Activated CD4-positive, CD25-positive, alpha-beta regulatory T cell treated with anti-CD3 and anti-CD28 coated beads, Interleukin-2, amount 50 U/mL, for 24 hours (primary cell): ENCODE results near the gene CLDN7.

Source experiments
- ATAC-seq, 2 donors: fragments of 150-1000 bp; cut with Tn5 transposase; one replicate each; pipeline ENCODE4 v1.10.0; 2021; ENCODE audit warnings: mild to moderate bottlenecking in 1 of 2, moderate library complexity in 1 of 2

Gene CLDN7

DNA sequence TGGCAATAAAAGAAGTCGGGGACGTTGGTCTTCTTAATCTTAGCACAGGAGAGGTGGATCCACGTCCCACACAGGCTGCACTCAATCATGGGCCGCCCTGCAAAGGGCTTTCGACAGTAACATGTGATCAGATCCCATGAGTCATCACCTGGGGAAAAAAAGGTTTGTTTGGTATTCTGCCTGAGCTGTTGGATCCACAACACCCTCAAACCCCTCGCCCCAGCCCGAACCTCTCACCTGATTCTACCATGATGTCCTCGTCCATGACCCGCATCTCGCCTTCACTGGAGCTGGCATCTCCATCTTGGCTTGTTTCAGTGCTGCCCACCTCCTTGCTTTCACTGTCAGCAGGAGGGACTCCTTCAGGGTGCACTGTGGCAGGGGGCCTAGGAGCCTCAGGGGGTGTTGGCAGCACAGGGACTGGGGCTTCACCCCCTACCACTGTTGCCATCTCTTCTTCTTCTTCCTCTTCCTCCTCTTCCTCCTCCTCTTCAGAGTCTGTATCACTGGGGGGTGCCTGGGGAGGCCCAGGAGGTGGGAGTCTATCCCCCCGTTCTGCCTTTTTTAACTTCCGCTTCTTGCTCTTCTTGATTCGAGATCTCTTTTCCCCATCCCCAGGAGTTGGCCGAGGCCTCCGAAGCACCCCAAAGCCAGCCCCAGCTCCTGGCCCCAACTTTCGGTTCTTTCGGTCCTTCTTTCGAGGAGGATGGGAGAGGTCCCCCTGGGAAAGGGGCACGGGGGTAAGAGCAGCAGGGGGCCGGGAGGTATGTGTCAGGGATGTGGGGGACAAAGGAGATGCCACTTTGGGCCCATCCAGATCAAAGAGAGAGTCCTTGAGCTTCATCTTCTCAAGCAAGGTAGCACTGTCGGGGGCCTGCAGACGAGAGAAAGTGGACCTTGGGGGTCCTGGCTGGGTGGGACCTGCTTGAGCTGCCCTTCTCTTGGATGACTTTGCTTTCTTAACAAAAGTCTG is 26.3 kb downstream of the CLDN7 start:
- no peak for ATAC-seq

DNA sequence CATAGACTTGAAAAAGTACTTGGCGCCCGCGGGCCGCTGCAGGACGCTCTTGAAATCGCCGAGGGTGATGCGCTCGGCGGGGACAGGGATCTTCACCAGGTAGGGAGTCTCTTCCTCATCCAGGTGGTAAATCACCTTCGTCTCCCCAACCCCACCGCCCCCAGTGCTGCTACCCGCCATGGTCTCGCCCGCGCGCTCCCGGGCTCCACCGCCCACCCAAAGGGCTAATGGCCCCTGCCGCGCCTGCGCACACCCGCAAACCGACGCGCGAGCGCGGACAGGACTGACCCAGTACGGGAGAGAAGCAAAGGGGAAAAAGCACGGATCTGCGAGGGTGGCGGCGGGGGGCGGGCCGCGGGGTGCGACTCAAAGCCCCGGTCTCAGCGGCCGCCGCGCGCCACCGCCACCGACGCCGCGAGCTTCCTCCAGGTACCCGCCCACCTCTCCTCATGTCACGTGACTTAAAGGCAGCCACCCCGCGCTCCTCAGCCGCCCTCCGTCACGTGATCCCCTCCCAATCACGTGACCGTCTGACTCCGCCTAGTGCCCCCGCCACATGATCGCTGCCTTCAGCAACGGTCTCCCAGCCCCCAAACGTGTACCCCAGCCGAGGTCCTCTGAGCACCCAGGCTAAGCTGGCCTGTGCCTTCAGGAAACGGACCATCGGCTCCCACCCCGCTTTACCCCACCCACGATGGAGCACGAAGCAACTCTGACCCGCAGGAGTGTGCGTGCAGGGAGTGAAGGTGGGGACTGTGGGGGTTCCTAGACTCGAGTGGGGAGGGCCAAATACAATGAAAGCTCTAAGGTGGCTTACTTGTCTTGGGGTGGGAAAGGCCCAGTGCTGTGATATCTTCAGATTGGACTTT is 28.0 kb downstream of the CLDN7 start, which contains the start of gene DVL2:
Gene DVL2 (minus strand): TSS at position 435 of the 869 bp plus-strand sequence. CDS start 255 bp downstream, at position 180.
- ATAC-seq: peak; percentile 52 to 55

DNA sequence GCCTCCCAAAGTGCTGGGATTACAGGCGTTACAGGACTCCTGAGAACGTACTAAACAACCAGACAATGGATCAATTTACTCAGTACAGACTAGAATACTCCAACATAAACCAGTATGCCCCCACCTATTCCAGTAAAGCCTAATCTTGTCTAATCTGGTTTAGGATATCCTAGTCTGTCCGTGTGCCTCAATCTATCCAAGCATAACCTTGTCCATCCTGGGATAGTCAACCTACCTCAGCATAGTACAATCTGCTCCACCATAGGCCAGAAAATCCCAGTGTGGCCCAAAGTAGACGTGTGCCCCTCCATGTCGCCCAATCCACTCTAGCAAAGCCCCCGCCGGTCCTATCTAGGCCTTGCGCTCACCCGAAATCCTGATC is 28.6 kb downstream of the CLDN7 start:
- ATAC-seq: peak in 1 of 2 donors; percentile 1

DNA sequence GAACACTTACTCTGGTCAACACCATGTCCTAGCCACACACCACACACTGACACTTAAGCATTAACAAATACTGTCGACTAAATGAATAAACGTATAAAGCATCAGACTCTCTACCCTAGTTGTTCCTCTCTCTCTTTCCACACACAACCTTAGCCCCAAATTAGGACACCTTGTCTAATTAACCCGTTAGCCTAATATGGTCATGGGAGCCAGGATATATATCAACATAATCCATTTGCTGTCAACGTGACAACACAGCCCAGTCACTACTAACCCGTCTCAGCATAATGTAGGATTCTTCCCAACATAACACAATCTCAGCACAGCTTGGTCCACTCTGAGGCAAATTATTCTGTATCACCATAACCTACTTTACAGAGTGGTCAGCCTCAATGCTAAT is 30.2 kb downstream of the CLDN7 start:
- no peak for ATAC-seq

DNA sequence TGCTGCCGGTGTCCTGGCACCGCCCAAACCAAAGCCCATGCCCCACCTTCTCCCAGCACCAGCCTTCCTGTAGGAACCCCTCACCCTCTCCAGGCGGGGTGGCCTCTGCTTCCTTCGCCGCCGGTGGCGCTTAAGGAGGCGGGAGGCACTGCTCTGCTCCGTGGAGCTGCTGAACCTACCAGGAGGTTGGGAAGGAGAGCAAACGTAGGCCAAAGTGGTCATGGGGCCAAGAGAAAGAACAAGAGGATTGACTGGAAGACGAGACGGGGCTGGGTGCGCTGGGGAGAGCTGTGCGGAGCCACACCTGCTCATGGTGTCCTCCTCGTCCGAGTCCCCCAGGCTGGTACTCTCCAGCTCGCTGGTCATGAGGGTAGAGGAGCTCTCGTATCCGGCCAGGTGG is 32.8 kb downstream of the CLDN7 start:
- no peak for ATAC-seq

DNA sequence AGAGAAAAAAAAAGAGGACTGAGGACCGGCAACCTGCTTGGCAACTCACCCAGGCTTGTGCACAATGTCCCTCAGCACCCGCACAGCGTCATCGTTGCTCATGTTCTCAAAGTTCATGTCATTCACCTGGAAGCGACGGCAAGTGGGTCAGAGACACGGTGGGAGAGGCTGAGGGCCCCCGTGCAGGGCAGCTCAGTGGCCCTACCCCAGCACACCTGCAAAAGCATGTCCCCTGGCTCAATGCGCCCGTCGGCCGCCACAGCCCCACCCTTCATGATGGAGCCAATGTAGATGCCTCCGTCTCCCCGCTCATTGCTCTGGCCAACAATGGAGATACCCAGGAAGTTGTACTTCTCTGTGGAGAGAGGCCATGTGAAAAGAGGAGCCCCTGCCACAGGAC is 33.4 kb downstream of the CLDN7 start:
- ATAC-seq: no peak

DNA sequence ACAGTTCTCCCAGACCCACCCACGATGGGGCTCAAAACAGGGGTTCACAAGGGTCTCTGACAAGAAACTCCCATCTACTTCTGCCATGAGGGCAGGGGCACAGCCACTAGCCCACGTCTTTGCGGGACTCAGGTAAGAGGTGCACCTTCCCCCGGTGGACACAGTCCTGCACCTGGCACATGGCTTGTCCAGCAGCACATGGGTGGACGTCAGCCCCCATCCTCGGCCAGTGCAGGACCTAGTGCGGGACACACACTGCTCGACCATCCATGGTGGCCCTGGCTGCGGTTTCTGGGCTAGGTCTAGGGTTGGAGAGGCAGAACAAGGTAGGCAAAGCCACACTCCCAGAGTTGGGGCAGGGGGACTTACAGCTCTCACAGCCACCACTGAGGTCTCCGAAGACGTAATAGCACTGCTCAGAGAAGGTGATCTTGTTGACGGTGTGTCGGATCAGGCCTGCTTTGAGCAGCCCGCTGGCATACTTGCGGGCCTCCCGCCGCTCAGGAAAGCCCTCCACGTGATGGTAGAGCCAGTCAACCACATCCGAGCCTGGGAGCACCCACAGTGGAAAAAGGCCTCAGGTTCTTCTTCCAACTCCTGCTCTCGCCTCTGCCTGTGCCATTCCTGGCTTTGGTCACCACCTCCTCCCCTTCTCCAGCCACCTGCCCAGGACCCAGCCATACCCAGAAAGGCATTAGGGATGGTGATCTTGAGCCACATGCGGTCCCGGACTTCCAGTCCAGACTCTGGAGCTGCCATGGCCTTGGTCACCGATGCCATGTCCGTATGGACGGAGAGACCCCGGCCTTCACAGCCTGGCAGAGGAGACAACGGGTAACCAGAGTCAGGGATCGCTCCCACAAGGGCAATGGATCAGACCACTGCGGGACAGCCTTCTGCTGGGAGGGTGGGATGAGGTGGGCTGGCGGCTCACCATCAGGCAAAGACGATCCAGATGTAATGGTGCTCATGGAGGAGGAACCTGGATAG is 35.3 kb downstream of the CLDN7 start:
- no peak for ATAC-seq

DNA sequence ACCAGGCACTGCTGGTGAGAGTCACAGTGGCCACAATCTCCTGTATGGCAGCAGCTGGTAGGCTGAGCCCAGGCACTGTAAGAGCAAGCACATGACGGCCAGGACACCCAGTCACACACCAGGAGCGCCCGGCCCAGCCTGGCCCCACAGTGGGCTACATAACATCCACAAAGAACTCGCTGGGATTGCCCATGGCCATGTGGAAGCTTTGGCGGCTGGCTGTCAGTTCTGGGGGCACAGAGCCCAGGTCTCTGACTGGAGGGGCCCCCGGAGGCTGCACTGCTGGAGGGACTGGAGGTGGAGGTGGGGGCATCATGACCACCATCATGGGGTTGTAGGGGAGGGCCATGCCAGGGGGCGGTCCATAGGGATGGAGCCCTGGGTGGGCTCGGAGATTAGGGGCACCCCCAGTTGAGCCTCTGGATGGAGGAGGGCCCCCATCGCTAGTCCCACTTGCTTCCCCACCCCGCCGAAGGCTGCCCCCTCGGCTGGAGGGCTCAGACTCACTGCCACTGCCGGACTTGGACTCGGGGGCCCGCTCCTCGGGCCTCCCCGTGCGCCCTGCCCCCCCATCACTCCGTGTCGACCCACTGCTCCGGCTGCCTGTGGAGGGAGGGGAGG is 36.5 kb downstream of the CLDN7 start:
- no peak for ATAC-seq

DNA sequence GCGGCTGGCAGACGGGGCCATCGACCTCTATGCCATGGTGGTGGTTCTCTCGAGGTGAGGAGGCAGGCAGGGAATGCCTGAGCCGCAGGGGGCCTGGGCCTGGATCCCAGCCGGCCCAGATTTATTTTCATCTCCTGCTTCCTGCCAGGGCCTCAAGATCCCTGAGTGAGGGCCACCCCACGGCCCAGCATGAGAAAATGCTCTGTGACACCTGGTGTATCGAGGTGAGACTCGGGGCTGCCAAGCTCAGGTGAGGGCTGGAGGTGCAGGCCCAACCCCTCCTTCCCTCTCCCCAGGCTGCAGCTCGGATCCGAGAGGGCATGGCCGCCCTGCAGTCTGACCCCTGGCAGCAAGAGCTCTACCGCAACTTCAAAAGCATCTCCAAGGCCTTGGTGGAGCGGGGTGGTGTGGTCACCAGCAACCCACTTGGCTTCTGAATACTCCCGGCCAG is 37.6 kb downstream of the CLDN7 start:
- no peak for ATAC-seq

DNA sequence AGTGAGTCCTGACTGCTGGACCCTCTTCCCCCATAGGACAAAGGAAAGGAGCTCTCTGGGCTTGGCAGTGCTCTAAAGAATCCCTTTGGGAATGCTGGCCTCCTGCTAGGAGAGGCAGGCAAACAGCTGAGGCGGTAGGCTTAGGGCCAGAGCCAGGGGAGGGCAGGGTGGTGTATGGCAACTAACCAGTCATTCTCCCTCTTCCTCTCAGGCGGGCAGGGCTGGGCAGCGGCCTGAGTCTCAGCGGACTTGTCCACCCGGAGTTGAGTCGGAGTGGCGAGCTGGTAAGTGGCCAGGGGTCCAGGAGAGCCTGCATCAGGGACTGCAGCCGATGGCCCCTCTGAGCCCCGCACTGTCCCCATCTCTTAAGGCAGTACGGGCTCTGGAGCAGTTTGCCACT is 38.2 kb downstream of the CLDN7 start:
- no peak for ATAC-seq

DNA sequence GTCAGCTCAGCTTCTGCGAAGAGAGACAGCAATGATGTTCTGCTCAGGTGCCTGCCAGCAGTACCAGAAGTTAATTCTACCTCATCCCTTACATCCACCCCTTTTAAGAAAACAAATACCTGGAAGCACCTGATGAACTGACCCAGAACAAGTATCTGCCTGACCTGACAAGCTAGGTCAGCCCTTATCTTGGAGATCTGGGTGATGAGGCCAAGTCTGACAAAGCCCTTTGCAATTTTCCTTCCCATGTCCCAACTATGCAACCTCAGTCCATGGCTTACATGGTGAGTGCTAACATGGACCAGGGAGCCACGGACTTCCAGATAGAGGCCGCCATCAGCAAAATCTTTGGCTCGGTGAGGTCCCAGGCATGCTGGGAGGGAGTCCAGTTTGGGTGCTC is 38.9 kb downstream of the CLDN7 start:
- ATAC-seq: no peak

DNA sequence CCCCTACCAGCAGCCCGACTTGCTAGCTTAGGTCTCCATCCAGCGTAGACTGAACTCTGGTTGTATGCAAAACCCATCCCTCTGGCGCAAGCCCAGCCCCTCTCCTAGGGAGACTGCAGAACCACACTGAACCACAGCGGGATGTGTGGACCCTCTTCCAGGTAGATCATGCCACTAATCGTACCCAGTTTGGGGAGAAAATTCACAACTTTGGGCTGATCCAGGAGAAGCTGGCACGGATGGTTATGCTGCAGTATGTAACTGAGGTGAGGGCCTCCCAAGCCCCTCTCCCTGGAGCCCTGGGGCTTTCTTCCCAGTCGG is 39.3 kb downstream of the CLDN7 start:
- ATAC-seq: no peak

DNA sequence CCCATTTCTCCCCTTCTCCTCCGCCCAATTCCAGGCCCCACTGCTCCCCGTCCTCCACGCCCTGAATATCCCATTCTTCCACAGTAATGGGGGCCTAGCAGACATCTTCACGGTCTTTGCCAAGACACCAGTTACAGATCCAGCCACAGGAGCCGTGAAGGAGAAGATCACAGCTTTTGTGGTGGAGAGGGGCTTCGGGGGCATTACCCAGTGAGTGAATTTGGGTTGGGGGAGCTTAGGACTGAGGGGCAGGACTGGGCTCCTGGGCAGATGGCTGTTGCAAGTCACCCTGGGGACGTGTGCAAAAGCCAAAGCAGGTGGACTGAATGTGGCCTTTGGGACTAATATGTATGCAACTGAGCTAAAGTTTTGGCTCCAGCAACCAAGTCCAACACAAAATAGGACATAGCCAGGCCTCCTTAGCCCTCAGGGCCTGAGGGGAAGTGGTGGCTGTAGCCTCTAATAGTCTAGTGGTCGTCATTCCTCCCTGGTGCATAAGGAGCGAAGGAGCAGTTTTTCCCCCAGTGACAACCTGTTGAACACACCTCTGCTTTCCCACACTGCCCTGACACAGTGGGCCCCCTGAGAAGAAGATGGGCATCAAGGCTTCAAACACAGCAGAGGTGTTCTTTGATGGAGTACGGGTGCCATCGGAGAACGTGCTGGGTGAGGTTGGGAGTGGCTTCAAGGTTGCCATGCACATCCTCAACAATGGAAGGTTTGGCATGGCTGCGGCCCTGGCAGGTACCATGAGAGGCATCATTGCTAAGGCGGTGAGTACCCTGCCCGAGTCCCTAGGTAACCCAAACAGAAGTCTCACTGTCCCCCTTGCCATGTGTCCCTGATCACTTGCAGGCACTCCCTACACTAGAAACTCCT is 39.9 kb downstream of the CLDN7 start:
- no peak for ATAC-seq

DNA sequence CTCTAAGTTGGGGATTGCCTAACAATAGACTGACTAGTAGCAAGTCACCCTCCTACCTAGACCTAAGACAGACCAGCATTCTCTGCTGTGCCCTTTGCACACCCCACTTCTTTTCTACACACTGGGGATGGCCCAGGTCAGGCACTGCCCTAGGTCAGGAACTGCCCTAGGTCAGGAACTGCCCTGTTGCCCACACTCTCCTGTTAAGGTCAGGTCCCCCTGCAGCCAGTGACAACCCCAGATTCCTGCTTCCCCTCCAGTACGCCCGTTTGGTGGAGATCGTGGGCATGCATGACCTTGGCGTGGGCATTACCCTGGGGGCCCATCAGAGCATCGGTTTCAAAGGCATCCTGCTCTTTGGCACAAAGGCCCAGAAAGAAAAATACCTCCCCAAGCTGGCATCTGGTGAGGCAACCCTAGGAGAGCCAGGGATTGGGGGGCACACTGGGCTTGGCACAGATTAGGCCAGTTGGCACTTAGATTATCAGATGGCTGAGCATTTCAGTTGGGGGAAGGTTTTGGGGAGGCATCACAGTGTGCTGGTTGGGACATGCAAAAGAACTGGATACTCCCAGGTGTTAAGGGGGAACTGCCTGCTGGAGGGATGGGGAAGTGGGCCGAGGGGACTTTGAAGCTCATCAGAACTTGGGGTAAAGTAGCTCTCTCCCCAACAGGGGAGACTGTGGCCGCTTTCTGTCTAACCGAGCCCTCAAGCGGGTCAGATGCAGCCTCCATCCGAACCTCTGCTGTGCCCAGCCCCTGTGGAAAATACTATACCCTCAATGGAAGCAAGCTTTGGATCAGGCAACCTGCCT is 40.8 kb downstream of the CLDN7 start:
- ATAC-seq: no peak

DNA sequence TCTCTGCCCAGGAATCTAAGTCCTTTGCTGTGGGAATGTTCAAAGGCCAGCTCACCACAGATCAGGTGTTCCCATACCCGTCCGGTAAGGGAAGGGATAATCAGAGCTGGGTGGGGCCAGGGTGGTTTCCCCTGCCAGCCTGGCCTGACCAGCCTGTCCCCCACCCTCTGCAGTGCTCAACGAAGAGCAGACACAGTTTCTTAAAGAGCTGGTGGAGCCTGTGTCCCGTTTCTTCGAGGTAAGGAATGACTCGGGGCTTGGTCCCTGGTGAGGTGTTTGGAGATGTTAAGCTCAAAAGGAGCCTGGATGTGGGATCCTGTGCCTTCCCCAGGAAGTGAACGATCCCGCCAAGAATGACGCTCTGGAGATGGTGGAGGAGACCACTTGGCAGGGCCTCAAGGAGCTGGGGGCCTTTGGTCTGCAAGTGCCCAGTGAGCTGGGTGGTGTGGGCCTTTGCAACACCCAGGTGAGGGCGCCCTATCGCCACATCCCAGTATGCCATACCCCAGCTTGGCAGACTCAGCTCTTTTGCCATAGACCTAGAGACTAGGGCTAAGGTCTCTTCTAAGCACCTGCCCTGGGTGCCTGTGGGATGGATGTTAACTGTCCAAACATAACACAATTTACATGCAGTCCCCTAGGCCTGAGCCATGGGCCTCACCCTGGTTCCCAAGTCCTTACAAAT is 41.5 kb downstream of the CLDN7 start:
- ATAC-seq: peak; percentile 51 to 54

DNA sequence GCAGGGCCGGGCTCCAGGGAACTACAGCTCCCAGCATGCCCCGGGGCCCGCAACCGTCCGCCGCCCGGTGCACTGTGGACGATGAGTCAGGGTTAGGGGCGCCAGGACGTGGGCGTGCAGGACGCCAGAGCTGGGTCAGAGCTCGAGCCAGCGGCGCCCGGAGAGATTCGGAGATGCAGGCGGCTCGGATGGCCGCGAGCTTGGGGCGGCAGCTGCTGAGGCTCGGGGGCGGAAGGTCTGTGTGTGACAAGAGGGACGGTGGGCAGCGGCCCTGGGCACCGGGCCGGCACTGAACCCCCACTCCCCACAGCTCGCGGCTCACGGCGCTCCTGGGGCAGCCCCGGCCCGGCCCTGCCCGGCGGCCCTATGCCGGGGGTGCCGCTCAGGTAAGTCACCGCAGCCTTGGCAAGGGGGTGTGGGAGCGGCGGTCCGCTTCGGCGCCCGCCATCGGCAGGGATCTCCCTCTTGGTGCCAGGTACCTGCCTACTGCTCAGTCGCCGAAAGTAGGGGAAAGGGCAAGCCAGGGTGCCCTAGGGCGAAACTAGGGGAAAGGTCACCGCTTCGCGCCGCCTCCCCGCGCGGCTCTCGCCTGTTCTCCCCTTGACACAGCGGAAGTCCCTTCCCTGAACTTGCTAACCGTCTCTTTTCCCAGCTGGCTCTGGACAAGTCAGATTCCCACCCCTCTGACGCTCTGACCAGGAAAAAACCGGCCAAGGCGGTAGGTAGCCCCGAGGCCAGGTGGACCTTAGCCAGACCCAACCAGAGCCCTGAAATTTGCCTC is 42.3 kb downstream of the CLDN7 start, which contains the start of the genes ACADVL and DLG4:
Gene ACADVL (plus strand): TSS at position 127 of the 781 bp plus-strand sequence. CDS start 47 bp downstream, at position 174.
Gene DLG4 (minus strand): TSS at position 25 of the 781 bp plus-strand sequence.
- ATAC-seq: peak; percentile 77 to 78

DNA sequence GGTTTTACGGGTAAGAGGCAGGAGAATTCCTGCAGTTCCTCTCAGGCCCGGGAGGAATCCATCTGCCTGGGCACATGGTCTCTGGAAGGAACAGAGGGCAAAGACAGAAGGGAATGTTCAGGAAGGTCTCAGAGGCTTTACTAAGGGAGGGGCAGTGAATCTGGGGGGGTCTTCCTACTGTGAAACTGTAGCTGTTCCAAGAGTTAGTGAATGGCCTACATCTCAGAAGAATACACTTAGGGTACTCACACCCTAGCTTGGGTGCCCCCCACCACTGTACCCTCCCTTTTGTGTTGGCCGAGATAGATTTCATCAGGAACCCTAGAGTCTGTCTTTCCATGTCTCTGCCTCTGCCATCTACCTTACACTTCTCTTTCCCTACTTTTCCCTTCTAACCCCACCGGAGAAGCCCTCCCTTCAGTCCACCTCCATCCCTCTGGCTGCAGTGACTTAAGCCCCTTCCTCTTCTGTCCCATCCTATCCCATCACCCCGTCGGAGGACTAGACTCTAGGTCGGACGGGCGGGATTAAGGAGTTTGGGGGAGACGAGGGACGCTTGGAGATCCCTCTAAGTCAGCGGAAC is 43.0 kb downstream of the CLDN7 start:
- ATAC-seq: no peak

DNA sequence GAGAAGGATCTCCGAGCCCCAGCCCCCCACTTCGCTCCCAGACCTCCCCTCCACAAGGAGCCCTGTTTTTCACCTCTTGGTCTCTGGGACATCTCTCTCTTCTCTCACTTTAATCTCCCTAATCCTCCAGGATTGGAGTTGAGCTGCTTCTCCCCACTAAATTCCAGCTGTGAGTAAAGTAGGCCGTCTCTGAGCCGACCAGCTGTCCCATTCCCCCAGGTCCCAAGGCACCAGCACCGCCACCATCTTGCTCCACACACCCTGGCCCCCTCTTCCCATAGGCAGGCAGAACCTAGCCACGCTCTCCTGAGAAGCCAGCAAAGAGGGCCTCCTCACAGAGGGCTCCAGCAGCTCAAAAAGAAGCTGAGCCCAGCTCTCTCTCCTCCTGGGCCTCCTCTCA is 43.5 kb downstream of the CLDN7 start:
- ATAC-seq: no peak
